HEK293T (cell line): ENCODE results near the gene TMEM156.

Experiments used
- ARNT ChIP-seq: fragments of 450-650 bp; IDR thresholded peaks from 2 replicates; pipeline ENCODE4 v1.6.1; 2017; ENCODE audit warnings: mild to moderate bottlenecking
- BHLHE40 ChIP-seq: fragments of 450-650 bp; IDR thresholded peaks from 2 replicates; pipeline ENCODE4 v1.6.1; 2016; ENCODE audit warnings: mild to moderate bottlenecking, moderate library complexity, borderline replicate concordance
- ELF4 ChIP-seq: fragments of 450-650 bp; IDR thresholded peaks from 2 replicates; pipeline ENCODE4 v1.6.1; 2017; ENCODE audit warnings: antibody characterized with exemption
- FOXA1 ChIP-seq: fragments of 450-650 bp; IDR thresholded peaks from 2 replicates; pipeline ENCODE4 v1.6.1; 2016; ENCODE audit warnings: mild to moderate bottlenecking
- FOXK2 ChIP-seq: fragments of 450-650 bp; IDR thresholded peaks from 2 replicates; pipeline ENCODE4 v1.6.1; 2016; ENCODE audit warnings: mild to moderate bottlenecking
- HDGF ChIP-seq: fragments of 450-650 bp; IDR thresholded peaks from 2 replicates; pipeline ENCODE4 v1.6.1; 2017; ENCODE audit warnings: antibody characterized with exemption, borderline replicate concordance
- LEF1 ChIP-seq: fragments of 450-650 bp; IDR thresholded peaks from 2 replicates; pipeline ENCODE4 v1.6.1; 2017; ENCODE audit warnings: mild to moderate bottlenecking, borderline replicate concordance
- SP1 ChIP-seq: fragments of 450-650 bp; IDR thresholded peaks from 2 replicates; pipeline ENCODE4 v1.6.1; 2017
- SUZ12 ChIP-seq: fragments of 450-650 bp; IDR thresholded peaks from 2 replicates; pipeline ENCODE4 v1.6.1; 2016; ENCODE audit warnings: mild to moderate bottlenecking
- ZNF384 ChIP-seq: fragments of 450-650 bp; IDR thresholded peaks from 2 replicates; pipeline ENCODE4 v1.6.1; 2016

DNA sequence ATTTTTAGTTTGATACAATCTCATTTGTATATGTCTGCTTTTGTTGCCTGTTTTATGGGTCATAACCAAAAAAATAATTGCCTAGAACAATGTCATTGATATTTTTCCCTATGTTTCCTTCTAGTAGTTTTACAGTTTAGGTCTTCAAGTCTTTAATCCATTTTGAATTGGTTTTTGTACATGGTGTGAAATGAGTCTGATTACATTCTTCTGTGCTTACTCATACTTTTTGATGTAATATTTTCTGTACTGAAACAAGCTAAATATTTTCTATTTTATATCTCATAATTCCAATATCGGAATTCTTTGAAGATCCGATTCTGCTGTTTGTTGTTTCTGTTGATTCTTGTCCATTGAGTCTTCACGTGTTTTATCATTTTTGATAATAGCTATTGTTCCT, 10.6 kb downstream of the TMEM156 start:
- no peak for TF ChIP-seq BHLHE40
- no peak for TF ChIP-seq FOXA1
- TF ChIP-seq LEF1 = no peak
- no peak for TF ChIP-seq HDGF
- TF ChIP-seq SP1 = no peak
- no peak for TF ChIP-seq ELF4
- TF ChIP-seq ARNT = no peak
- no peak for TF ChIP-seq FOXK2
- no peak for TF ChIP-seq ZNF384
- no peak for TF ChIP-seq SUZ12
